Stimulated activated CD4-positive, alpha-beta T cell treated with anti-CD3 and anti-CD28 coated beads, Interleukin-2, amount 100 ng/mL, for 24 hours (primary cell): ENCODE results near the gene KCNN3.

Experiments used
- DNase-seq, 2 donors: peaks; one replicate each; pipeline ENCODE4 v3.0.0-alpha.2; 2020

Gene KCNN3

DNA sequence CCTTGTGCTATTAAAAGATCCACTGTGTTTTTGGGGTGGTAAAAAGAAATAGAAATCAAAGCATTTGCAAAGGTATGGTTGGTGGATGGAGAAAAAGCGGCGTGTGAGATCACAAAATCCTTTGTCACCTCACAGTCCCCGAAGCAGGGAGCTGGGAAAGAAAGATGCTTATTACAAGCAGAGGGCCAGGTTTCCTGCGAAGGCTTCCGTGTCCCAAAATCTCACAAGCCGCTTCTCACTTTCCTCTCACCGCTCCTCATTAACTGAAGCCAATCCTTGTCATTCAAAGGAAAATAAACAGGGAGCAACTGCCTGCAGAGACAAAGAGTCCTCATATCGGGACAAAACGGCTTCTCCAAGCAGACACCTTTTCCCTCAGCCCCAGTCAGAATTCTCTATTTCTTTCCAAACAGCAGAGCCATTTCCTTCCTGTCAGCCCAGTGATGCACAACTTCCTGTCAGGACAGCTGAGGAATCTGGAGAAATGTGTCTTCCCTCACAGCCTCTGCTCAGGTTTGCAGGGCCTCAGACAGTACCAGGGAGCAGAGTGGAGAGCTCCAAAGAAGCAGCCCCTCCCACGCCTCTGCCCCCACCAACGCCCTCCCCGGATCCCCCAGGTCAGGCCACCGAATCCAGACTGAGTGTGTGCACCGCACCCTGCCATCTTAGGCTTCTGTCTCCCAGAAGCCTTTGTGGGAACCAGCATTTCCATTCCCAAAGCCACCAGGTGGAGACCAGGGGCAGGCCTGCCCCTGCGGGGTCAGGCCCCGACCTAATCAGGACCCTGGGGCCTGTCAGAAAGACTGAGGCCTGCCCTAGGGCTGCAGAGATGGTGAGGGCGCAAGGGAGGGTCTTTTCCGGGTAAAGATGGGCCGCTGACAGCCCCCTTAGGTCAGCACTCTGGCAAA lies 29.6 kb downstream of the KCNN3 start:
- DNase-seq = no peak

DNA sequence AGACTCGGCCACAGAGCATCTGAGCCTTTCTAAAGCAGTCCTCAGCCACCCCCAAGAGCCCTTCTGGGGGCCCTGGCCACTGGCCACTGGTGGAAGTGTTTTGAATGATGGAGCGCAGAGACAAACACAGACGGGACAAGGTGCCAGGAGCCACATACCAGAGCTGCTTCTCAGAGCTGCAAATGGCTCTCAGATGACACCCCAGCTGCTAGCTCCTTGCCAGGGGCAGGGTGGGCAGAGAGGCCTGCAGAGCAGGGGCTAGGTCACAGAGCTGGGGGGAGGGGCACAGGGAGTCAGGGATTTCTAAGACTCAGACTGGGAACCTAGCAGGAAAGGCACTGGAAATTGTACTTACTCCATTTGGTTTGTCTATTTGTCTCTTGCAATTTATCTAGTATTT lies 30.4 kb downstream of the KCNN3 start:
- no peak for DNase-seq

DNA sequence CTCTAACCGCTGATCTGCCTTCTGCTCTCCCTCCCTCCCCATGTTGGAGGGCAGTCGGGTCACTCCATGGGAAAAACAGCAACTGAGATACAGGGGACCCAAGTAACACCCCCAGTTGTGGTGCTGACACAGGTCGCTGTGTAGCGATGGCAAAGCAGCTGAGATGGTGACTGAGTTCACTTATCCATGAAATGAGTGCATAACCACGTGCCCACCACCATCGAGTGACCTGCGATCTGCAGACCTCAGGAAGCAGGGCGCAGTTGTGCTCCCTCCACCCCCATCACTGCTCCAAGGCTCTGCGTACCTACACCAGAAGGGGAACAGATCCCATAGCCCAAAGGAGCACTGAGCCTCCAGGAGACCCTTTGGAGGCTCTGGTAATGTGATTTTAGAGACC lies 31.1 kb downstream of the KCNN3 start:
- no peak for DNase-seq

DNA sequence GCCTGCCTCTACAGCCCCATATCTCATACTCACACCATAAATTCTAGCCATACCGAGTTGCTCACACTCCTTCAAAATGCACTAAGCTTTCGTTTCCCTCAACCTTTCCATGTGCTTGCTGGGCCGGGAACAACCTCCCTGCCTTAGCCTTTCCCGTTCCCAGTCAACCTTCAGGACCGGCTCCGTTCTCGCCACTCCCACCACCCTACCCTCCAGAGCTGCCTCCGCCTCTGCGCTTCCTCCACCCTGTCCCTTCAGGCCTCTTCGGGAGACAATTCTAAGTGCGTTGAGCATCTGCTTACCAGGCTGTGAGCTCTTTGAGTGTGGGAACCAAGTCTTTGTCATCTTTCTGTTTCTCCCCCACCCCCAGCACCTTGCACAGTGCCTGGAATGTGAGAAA lies 31.6 kb downstream of the KCNN3 start:
- DNase-seq = no peak

DNA sequence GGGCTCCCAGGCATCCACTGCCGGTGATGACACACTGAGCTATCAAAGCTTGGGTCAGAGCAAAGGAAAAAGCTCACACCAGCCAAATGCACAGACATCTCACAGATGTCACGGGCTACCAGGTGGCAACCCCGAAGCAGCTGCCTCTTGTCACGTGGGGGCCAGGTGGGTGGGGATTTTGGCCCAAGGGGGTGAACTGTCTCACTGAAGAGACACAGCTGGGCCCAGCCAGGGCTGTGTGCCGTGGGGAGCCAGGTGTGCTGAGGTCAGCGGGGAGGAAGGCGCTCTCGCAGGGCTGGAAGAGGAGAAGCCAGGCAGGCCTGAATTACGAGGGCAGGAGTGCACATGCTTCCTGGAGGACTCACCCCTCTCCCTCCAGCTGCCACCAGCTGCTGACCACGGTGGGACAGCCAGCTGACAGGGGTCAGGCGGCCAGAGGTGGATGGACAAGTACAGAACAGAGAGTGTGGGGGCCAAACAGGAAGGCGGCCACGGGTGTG lies 32.4 kb downstream of the KCNN3 start:
- DNase-seq = no peak

DNA sequence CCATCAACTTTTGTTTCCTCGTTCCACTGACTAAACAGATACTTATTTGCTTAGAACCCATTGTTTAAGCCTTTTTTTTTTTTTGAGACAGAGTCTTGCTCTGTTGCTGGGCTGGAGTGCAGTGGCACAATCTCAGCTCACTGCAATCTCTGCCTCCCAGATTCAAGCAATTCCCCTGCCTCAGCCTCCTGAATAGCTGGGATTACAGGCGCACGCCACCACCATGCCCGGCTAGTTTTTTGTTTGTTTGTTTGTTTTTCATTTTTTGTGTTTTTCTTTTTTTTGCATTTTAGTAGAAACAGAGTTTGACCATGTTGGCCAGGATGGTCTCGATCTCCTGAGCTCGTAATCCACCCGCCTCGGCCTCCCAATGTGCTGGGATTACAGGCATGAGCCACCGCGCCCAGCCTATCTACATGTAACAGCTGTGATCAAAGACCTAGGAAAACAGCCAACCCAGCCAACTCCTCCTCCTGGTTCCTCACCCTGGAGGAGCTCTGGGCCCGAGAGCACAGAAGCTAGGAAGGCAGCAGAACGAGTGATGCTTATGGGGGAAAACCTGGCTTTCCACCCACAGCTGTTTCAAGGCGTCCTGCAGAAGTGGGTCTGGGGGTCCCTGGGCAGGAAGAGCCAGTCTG lies 32.9 kb downstream of the KCNN3 start:
- DNase-seq = no peak

DNA sequence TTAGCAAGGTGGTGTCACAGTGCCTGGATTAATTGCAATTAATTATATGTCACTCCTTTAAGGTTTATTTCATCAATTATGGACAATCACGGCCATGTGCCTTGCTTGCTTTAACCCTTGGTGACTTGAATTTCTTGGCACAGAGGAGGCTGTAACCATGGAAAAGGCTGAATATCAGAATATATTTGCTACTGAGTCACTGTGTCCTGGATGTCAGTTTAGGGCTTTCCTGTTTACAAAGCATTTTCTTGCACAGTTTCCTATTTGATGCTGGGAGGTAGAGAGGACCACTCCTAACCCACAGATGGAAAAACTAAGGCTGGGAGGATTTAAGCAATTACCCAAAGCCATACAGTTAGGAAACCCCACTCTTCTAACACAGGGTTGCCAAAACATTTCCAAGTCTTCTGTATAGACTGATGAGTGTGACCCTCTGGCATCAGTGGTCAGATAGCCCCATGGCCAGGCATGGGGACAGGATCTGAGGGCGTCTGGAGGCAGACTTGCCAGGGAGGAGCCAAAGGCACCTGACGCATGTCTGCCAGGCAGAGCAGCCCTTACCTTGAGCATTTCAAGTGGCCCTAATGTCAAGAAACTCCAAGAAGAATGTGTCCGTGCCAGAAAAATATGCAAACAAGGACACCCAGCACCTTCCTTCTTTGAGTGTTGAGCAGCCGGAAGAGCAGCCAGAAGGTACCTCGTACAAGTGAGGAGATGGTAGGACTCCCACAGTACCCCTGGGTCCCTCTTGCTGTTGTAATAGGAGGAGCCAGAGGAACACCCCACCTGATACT lies 34.4 kb downstream of the KCNN3 start:
- no peak for DNase-seq

DNA sequence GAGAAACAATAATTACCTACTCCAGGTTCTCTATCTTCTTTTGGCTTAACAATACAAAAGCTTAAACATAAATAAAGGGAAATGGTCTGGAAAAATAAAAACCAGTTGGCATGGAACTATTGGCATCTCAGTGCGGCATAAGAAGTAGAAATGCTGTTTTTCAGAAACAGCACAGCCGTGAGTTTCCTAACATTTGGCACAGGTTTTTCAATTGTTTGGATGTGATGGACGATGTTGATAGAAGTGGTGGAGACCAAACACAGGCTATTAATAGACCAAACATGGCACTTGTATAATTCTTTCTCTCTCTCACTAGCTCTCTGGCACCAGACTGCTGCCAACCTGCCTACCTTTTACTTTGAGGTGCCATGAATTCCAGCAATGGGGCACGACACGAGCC lies 36.2 kb downstream of the KCNN3 start:
- no peak for DNase-seq

DNA sequence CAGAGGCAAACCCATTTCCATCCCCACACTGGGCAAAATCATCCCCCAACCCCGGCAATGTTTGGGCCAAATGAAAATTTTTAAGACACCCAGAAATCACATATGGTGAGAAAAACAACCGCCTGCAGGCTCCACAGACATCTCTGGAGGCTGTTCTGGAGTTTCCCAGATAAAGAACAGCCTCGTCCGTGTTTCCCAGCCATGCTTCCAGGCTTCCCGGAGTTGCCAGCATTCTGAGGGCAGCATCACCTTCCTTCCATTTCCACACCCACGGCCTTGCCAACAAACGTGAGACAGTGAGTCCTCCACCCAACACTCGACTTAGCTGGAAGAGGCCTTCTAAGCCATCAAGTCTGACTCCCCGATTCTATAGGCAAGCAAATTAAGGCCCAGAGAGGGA lies 36.9 kb downstream of the KCNN3 start:
- no peak for DNase-seq

DNA sequence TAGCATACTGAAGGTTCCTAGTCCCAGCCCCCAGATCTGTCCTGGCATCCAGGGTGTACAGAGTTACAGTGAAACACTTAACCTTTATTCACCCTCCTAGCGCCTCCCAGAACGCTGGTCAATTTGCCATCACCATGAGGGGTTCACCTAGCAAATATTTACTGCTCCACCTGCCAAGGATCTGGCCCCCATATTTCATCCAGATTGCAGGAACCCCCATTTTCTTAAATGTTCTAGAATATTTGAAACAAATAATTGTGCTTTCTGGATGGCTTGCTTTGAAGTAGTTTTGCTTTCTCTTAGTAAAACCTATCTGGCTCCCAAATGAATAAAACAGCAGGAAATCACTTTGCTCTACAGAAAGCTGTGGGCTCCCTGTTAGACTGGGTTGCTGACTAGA lies 37.7 kb downstream of the KCNN3 start:
- no peak for DNase-seq

DNA sequence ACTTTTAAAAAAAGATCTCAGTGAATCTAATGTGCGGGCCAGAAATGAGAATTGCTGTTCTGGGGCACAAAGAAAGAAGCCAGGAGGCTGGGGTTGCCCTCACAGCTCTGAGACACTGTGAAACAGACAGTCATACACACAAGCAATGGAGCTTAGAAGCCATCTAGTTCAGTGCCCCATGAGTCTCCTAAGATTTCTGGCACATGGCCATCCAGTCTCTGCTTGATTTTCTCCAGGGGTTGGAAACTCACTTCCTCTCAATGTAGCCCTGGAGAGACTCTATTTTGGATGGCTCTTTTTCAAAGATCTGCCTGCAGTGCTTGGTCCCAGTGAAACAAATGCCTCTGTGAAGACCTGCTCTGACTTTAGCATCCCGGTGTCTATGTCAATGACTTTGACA lies 38.6 kb downstream of the KCNN3 start:
- no peak for DNase-seq

DNA sequence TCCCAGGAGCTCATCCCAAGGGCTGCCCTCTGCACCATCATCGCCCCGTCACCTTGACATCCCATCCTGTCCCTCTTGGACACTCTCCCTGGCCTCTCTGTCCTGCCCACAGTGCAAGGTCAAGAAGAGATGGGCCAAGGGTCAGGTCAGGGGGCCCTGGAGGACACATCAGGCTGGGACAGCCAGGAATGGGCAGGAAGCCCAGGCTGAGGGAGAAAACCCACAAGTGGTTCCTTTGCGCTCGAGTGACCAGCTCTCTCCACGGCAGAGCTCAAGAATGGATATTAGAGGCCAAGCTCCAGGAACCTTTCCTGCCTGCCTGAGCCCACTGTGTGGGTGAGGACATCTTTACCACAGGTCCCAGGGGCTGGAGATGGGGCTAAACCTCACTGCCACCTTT lies 41.0 kb downstream of the KCNN3 start:
- DNase-seq = no peak

DNA sequence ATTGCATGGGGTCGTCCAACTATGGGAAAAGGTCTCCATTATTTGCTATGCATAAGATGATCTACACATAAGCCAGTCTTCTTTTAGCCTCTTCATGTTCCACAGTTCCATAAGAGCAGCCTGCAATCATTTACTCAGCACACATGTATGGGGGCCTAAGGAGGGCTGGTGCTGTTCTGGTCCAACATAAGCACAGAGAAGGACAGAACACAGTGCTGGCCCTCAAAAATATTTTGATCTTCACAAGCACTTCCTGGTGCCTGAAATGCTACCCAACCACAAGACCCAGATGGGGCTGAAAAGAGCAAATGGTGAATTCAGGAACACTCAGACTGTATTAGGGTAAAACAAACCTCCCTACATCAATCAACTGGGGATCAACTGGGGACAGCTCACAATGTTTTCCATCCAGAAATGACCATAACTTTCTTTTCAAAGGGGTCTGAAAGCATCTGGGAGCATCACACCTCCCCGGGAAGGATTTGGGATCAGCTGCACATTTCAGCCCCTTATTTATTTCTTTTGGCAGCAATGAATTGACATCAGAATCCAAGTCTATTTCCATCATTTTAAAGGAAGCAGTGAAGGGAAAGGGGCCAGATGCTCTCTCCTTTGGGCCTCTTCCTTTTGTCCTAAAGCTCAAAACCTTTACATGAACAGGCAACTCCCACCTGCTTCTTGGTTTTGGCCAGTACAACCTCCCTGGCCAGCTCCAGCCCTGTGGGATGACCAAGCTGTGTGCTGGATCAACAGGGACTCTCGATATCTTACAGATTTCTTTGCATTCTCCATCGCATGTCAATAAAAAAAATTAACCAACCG lies 45.7 kb downstream of the KCNN3 start:
- no peak for DNase-seq

DNA sequence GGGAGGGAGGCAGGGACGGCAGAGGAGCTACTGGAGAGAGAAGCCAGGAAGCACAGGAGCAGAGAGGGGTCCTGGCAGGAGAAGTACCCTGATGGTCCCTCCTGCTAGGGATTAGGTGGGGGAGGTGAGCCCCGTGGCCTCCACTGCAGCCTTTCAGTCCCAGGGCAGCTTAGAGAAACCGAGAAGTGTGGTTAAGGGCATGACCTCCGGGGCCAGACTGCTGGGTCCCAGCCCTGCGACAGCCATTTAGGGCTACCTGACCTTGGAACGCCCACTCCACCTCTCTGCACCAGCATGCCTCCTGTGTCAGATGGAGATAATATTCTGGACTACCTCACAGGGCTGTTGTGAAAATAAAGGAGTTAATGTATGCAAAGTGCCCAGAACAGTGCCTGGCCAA lies 47.4 kb downstream of the KCNN3 start:
- DNase-seq = no peak

DNA sequence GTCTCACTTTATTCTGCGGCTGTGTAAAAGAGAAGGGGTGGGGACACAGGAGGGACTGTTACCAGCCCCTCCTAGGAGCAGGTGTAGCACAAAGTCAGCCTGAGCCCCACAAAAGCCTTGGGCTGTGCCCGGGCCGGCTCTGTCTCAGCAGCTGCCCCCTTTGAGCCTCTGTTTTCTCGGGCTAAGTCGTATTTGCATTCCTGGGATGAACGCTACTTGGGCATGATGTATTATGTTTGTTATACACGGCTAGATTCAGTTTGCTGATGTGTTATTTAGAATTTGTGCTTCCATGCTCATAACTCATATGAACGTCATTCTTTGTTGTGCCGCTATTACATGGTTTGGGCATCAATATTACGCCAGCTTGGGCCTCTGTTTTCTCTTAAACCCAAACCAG lies 47.8 kb downstream of the KCNN3 start:
- no peak for DNase-seq

DNA sequence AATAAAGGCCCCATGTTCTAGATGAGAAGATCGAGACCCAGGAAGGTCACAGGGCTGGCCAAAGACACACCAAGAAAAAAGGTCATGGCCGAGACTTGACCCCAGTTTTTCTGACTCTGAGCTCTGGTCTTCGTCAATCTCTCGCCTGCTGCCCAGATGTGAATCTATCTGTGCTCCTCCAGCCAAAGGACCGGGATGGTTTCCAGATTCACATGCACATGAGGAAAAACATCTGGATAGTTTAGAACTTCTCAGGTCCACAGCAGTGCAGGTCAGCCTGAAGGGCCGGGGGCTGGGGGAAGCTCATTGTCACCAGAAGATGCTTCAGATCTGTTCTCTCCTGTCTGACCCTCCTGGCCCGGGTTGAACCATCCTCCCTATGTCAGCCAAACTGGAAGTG lies 49.0 kb downstream of the KCNN3 start:
- DNase-seq = no peak

DNA sequence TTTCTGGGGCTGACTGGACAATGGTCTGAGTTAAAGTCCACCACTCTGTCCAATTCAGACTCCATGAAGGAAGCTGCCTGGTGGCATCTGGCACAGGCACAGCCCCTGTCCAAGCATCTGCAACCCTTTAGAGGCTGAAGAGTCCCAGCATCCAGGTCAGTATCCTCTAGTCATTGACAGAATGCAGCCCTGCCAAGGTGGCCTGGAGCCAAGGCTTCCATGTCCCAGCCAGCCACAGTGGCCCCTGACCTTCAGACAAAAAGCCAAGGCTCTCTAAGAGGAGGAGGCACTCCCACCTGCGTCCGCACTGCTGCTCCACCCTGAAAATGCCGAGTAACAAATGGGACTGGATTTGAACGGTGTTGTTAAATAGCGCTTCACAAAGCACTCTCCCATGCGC lies 49.4 kb downstream of the KCNN3 start:
- no peak for DNase-seq

DNA sequence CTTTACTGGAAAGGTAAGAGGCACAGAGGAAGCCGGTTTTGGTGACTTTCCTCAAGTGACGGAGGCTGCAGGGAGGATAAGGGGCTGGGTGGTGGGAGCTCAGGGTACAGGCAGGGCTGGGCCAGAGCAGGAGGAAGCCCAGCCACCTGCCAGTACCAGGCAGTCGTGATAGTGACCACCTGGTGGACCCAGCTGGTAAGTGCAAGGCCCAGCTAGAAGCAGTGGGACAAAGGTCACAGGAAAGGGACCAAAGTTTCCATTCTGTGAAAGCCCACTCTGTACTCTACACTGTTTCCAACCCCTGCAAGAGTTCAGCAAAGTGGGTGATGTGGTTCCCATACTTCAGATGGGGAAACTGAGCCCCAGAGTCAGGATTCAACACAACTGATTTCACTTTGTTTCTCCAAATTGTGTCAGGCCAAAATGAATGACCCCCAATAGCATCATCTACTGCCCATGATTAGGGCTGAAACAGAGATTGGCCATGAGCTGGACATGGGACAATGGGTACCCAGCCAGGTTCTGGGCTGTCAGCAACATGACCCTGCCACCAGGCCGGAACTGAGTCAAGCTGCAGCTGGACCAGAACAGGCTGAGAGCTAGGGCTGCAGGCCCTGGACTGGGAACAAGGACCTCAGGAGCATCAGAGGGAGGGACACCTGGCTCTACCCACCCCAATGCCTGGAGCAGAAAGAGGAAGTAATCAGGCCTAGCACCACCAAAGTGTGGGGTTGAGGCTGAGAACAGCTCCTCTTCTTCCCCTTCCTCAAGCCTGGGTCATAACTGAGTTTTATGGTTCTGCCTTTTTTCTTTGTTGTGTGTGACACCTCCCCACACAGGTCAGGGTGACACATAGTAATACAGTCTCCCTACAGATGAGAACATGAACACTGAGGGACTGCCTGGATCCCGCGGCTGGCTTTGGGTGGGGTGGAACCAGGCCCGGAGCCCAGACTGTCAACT lies 50.2 kb downstream of the KCNN3 start:
- DNase-seq = peak in 1 of 2 donors; percentile 30

DNA sequence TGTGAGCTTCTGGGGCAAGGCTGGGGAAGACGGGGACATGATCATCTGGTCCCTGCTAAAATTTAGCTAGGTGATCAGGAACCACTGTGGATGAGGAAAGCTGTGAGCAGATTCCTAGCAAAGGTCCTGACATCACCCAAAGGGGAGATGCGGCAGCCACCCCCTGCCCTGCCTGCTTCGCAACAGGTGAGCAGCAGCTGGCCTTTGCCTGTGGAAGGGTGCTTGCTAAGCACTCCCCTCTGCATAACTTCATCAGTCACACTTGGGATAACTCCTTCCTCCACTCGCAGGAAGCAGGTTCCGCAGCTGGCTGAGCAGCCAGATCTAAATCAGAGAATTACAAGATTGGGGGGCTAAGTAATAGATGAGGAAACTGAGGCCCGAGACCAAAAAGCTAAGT lies 51.2 kb downstream of the KCNN3 start:
- DNase-seq = no peak

DNA sequence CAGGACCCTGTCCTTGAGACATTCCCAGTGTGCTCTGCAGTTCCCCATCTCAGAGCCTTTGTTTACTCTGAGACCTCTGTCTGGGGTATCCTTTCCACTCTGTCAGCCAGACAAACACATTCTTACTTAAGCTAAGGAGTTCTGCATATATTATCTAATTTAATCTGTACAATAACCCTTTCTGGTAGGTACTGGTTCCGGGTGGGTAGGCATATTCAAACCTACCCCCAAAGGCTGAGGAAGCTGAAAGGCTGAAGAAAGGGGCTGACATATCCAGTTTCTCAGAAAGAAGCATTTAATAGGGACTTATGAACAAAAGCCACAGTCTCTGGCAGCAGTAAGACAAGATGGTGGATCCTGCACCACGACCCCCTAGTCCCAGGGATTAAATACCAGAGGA lies 53.1 kb downstream of the KCNN3 start:
- no peak for DNase-seq

DNA sequence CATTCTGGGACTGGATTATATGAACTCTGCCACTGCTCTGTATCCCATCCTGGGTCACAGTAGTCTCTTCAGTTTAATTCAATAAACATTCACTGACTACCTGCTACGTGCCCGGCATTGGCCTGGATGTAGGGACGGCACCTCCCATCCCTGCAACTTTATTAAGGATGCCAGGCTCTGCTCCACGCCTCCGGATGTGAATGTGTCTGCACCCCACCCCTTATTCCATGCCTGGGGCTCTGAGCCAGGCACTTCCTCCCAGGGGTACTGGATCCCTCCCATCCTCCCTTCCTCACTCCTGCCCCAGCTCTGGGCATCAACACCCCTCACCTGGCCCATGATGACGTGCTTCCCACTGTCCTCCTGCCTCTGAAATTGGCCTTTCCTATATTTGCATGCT lies 53.7 kb downstream of the KCNN3 start:
- DNase-seq = no peak
